Left forelimb (tissue), 1 donor: ENCODE data around the gene PRSS2.

Experiments
- DNase-seq: peaks from one replicate; pipeline ENCODE4 v3.0.0-alpha.2; 2018; ENCODE audit warnings: low spot score

The PRSS2 gene

GRCh38 chr7:142801601-142802295 is 31.0 kb downstream of the PRSS2 start:
- DNase-seq: no peak

GRCh38 chr7:142802301-142802700 is 31.5 kb downstream of the PRSS2 start:
- no peak for DNase-seq

GRCh38 chr7:142803901-142804300 is 33.1 kb downstream of the PRSS2 start:
- no peak for DNase-seq

DNA sequence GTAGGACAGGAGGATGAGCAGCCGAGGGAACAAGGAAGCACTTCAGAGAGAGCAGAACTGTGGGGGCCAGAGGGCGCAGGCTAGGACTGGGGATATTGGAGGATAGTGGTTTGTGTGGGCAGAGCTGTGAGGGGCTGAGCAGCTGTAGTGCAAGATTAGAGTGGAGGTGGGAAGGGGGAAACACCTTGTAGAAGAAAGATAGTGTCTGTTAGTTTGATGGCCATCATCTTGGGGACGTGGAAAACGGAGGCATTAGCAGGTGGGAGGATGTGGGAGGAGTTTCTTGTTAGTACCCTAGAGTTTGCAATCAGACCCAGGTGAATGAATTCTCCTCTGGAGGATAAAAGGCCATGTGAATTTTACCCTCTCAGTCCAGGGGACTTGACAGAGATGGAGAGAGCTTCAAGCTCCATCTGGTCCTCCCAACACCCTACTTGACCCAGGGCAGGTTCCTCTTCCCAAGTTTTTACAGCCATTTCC is 34.0 kb downstream of the PRSS2 start:
- DNase-seq: no peak

GRCh38 chr7:142805350-142806021 is 34.7 kb downstream of the PRSS2 start:
- DNase-seq: no peak

DNA sequence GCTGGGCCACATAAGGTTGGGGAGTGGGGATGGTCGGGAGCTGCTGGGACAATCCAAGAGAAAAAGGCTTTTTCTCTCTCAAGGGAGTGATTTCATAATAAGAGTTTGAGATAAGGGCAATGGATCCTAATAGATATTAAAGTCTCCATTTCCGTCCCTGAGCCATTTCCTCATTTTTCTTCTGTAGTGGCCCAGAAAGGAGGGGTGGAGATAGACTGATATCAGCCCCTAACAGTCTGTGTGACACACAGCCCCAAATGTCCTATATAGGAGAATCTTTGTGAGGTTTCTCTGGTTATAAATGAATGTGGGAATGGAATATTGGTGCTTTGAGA is 35.2 kb downstream of the PRSS2 start:
- no peak for DNase-seq

DNA sequence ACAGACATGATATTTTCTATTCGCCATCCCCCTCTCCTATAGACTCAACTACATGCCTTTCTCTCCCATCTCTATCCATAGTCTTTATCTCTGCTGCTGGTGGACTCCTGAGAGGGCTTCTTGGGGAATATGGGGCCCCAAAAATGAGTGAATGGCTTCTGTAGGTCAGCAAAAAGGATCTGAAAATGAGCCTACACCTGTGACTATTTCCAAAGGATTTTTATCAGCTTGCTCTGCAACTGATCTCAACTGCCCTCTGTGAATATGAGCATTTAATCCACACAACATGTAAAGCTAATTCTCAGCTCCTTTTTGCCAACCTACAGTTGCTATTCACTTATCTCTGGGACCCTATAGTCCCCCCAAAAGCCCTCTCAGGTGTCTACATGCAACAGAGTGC is 36.2 kb downstream of the PRSS2 start:
- DNase-seq: no peak

DNA sequence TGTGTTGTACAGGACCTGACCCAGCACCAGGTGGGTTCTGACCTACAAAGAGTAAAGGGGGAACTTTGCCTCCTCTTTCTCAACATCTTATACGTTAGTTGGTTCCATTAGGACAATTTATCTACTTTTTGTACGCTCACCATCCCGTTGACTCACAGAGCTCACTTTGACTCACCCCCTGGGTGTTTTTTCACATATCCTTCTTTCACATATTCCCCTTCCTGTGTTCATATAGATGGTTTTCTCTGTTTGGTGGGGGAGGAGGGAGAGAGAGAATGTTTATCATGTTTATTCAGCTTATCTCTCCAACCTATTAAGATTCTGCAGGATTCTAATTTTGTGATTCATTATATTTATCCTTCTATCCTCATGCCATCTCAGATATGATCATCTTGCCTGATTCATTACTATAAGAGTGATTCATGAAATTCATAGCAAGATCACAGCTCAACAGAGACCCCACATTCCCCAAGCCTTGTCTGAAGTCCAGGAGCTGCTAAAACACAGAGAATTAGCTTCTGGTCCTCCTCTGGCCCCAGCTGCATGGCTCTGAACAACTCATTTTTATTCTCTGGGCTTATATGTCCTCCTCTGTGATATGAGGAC is 37.2 kb downstream of the PRSS2 start:
- no peak for DNase-seq

DNA sequence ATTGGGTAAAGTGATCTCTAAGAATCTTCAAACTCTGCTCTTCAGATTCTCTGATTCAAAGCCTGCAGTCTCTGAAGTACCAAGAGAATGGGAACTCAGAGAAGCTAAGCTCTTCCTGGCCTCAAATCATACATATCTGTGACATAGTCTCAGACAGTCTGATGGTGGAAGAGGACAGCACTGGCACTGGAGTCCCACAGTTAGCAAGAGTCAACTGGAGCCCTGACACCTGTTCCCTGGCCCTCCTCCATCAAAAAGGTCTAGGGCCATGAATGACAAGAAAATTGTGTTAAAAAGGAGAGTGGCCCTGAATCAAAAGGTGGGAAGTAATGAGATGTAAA is 37.7 kb downstream of the PRSS2 start:
- DNase-seq: no peak

- no peak for DNase-seq
Measured at GRCh38 chr7:142808802-142809583, 38.2 kb downstream of the PRSS2 start.

- no peak for DNase-seq
Measured at GRCh38 chr7:142809671-142810070, 38.9 kb downstream of the PRSS2 start.

DNA sequence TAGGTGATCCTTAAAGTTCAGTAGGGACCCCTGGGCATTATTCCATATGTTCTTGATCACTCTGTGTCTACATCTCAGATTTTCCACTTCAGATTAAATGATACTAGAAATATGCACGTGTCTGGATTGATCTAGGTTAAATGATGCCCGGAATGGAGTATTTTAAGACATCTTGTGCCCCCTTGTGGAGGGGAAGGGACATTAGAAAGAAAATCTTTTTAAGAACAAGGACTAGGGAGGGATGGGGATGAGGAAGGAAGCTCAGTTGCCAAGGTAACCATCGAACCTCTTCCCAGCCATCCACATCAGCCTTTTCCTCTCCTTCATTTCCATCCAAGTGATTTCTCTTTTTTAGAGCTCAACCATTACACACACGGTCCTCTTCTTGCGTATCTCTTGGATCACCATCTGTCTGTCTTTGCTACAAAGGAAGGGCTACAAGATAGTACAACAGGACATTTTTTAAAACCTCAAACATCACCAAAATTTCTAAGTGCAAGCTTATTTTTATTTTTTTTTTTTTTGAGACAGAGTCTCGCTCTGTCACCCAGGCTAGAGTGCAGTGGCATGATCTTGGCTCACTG is 40.5 kb downstream of the PRSS2 start:
- no peak for DNase-seq

DNA sequence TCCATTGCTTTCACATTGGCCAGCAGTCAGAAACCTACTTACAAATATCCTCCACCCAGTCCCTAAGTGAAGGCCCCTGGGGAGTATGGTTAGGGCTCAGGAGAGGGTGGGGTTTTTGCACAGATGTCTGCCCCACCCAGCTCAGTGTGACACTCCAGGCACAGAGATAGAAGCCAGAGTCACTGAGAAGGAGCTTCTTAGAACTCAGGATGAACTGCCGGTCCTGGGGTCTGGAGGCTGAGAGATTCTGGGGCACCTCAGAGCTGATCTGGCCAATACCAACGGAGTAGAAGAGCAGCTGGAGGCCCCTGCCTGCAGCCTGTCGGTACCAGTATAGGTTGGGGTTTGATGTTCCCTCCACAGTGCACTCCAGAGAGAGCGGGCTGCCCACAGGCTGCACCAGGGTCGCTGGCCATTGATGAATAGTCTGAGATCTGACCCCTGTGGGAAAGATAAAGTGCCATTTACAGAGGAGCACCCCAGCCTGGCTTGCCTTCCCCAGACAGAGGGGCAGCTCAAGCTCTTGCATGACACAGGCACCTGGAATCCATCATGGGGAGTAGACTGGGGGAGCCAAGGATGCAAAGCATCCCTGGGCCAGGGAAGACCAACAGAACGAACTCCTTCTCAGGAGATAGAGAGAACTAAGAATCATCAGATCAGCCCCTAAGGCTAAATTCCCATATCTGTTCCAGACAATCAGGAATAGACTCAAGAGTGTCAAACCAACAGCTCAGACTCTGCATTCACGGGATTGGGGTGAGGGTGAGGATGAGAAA is 41.9 kb downstream of the PRSS2 start:
- no peak for DNase-seq

DNA sequence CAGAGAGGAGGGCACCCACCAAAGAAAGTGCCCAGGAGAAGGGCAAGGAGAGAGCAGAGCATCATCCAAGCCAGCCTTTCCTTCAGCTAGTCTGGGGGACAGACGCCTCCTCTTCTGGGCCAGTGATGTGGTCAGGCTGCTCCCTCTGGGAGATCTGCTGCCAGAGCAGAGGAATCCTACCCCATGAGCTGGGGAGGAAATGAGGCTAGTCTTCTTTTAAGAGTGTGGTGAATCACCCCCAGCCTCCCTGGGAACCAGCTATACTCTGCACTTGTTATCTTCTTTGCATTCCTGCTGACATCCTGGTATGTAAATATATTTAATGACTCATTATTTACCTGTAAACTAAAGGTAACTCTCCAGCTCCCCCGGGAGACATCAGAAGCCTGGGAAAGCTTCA is 42.5 kb downstream of the PRSS2 start:
- no peak for DNase-seq

- DNase-seq: no peak
Measured at GRCh38 chr7:142813699-142814098, 42.9 kb downstream of the PRSS2 start.

DNA sequence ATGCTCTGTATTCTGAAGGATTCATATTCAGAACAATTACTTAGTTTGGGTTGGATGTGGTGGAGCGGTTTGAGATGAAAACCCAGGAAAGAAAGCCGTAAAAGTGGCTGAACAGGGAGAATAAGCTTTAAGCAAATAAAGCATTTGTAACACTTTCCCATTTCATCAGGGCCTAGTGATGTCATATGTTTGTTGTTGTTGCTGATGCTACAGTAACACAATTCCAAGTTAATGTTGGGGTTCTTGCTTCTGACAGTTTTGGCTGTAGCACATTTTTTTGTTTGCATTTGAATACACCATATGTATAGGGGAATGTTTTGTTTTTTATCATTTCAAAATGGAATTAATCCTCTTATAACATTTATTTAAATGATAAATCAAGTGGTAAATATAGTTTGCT is 43.7 kb downstream of the PRSS2 start:
- DNase-seq: no peak

DNA sequence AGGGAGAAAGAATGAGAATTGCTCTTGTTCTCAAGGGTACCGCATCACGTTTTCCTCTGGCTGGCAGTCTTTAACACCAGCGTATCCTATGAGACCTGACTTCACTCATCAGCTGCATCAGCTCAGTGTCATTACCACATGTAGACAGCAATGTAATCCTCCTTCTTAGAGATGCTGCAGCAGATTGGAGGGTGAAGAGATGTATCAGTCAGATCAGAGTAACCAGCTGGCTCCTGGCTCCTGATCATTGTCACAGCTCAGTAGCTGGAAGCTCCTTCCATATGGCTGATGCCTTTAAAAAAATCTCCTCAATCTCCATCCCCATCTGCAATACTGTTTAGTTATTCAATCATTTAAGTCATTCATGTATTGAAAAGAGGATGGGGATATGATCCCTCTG is 44.4 kb downstream of the PRSS2 start:
- no peak for DNase-seq

- DNase-seq: no peak
Measured at GRCh38 chr7:142817506-142817905, 46.7 kb downstream of the PRSS2 start.

DNA sequence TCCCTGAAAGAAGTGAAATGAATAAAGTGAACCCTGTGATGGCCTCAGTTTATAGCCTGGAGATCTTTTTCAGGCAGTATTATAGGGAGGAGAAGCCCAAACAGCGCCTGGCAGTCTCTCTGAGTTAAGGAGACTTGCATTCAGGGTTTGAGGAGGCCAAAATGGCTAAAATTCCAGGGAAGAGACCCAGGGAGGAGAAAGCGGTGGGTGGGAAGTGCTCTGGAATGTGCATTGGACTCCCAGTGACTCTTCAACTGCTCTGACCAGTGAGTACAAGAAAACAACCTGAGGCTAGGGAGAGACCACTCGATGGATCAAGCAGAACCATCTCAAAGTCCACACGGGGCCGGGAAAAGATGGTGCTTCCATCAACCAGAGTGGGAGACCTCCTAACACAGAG is 48.8 kb downstream of the PRSS2 start:
- DNase-seq: no peak

DNA sequence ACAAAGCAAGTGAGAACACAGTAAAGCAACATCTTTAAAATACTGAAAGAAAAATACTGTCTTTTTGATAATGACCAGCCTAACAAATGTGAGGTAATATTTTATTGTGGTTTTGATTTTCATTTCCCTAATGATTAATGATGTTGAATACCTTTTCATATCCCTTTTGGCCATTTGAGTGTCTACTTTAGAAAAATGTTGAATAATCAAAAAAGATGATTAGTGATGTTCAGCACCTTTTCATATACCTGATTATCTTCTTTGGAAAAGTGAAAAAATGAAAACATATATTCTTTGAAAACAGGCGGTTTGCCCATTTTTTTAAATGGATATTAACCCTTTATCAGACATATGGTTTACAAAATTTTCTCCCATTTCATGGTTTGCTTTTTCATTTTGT is 51.9 kb downstream of the PRSS2 start:
- no peak for DNase-seq
